GM19099 (cell line): ENCODE data around the gene TLCD3A.

Source experiments
- POLR2A ChIP-seq: IDR thresholded peaks from 3 replicates; pipeline ENCODE4 v1.6.1; 2011; ENCODE audit warnings: low read depth; ENCODE audit not compliant: insufficient read length; ENCODE audit errors: extremely low read depth

The TLCD3A gene

DNA sequence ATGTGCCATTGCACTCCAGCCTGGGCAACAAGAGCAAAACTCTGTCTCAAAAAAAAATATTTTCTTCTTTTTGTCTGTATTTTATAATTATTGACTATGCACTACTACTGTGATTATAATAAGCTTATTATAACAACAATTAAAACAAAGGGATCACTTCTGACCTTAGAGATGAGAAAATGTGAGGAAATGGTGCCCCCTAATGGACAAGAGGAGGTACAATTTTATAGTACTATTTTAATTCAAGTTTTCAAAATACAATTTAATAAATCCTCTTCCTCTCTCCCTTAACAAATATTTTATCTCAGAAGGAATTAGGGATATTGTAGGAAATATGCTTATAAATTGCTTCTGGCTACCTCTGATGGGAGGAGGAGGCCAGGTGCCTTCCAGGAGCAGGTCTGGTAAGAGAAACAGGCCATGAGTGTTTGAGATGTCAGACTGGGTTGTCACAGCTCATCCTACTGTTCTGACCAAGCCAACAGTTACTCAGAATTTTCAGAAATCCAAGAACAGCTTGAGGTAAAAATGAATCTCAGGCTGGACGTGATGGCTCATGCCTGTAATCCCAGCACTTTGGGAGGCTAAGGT lies 31.8 kb upstream of the TLCD3A start:
- TF ChIP-seq POLR2A = no peak

DNA sequence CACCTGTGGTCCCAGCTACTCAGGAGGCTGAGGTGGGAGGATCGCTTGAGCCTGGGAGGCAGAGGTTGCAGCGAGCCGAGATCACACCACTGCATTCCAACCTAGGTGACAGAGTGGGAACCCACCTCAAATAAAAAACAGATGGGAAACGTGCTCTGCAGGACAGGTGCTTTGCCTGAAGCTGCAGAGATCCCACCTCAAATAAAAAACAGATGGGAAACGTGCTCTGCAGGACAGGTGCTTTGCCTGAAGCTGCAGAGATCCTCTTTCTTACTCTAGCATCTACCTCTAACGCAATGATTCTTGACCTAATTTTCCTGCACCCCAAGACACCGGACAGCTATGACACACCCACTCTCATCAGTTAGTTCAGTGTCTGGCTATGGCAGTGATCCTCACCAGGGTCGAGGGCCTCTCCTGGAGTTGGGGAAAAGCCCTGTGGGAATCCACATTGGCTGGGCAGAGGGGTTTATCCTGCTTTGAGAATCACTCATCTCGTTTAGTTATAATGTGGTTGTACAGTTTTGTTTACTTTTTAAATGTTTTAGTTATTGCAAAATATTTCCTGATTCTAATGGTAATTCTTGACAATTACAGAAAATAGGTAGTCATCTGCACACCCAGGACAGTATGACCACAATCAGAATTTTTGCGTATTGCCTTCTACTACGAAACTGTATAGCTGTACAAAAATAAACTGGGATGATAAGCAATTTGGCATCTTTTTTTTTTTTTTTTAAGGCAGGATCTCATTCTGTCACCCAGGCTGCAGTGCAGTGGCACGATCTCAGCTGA lies 29.1 kb upstream of the TLCD3A start:
- TF ChIP-seq POLR2A = no peak

DNA sequence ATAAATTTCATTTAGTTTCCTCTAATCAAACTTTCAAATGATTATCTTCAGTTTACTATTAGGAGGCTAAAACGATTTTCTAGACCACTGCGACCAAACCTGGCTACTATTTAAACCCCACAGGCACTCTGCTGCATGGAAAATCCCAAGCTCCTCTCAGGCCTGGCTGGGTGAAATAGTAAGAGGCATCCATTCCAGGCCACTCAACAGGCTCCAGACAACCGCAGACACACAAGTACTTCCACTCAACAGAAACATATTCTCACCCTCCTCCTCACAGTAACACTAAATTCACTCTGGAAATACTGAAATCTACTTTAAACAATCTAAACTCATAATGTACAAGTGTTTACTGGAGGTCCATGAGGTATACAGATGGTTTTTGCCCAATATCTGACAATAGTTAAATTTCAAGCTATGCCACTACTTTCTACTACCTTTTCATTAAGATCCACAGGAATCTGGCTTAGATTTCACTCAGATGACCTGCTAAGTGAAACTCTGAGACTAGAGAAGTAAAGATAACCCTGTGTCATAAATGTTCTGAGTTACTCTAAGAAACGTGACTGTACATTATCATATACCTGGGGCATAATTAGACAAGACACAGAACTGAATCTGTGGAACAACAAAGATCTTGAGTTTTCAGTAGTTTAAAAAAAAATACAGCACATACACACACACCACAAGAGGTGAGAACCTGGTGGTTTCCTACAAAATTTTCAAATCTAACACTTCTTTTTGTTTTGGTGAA lies 28.1 kb upstream of the TLCD3A start:
- no peak for TF ChIP-seq POLR2A

DNA sequence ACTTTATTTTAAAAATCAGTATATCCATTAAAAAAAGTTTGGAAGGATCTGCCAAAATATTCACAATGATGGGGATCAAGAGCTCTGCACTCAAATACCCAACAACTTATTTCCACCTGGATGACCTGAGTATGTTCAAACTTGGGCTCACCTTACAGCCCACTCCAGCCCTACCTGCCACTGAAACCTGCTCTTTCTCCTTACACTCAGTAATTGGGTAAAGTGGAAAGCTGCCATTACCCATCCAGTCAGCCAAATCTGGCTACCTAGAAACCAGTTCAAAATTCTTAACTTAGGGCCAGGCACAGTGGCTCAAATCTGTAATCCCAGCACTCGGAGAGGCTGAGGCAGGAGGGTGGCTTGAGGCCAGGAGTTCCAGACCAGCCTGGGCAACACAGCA lies 27.4 kb upstream of the TLCD3A start:
- TF ChIP-seq POLR2A = no peak

DNA sequence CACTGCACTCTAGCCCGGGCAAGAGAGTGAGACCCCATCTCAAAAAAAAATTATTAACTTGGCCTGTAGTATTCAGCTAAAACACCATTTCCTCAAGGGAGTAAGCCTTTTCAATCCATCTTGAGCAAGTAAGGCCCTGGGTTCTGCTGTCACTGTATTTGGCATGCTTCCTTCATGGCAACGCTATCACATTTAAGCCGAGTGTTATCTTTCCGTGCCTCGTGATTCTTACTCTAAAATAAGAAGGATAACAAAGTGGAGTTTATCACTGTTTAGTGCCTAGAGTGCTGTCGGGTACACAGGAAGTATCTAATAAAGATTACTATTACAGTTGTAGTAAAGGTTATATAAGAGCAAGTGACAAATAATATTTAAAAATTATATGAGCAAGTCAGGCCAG lies 26.5 kb upstream of the TLCD3A start:
- TF ChIP-seq POLR2A = no peak

DNA sequence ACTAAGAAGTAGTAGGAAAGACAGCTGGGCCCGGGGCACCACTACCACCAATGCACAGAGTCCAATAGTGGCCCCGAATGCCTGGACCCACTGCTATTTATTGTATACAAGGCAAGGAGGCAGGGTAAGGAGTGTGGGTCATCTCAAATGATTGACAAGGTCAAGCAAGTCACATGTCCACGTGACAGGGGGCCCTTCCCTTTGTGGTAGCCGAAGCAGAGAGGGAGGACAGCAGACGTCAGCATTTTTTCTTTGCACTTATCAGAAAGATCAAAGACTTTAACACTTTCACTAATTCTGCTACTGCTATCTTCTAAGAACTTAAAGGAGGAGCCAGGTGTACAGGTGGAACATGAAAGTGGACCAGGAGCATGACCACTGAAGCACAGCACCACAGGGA lies 24.3 kb upstream of the TLCD3A start:
- TF ChIP-seq POLR2A = no peak

DNA sequence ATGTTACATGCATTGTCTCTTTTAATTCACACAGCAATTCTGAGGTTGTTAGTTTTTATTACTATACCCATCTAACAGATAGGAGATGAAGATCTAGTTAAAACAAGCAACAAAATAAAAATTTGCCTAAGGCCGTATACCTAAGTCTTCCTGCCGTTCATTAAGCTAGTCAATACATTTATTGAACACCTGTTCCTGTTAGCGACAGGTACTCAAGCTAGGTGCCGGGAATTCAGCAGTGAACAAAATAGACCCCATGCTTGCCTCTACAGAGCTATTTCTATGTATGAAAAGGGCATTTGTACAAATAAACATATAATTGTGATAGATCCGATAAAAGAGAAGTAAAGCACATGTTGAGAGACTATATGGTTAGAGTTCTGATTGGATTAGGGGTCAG lies 14.3 kb upstream of the TLCD3A start:
- TF ChIP-seq POLR2A = no peak

DNA sequence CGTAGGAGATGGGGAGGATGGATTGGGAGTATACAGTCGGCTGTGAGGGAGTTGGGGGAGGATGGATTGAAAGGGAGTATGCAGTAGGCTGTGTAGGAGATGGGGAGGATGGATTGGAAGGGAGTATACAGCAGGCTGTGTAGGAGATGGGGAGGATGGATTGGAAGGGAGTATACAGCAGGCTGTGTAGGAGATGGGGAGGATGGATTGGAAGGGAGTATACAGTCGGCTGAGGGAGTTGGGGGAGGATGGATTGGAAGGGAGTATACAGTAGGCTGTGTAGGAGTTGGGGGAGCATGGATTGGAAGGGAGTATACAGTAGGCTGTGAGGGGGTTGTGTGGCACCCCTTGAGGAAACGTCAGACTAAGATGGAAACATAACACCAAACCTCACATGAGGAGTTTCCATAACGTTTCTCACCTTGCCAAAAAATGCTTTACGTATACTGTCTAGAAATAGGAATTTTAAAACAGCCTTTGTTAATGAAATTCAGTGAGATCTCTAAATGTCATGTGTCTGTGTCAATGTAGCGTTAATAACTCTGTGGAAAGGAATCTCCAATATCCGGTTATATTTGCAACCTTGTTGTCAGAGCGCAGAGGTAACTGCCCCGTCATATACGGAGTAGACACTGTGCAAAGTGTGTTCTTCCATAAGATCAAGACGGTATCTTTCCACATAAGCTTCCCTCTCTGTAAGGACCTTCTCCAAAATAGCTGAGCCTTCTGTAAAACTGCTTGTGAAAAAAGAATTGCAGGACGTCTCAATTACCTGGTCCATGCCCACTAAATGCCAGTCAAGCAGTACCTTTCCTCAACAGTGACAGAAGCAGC lies 11.5 kb upstream of the TLCD3A start:
- TF ChIP-seq POLR2A = no peak

DNA sequence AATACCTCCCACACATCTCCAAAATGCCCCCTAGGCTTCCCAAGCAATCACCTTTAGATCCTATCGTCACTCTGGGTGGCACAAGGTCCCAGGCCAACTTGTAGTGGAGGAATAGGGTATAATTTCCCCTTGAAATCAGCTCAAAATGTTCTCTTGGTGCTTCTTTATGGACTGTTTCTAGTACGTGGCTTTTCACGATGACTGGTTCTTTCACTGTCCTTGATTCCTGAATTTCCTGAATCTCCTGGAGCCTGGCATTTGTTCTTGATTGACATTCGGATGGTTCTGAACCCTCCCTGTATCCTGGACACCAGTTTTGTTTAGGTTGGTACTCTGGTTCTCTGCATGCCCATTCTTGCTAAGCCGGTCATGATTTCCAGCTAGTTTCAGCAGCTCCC lies 10.9 kb upstream of the TLCD3A start:
- TF ChIP-seq POLR2A = no peak

DNA sequence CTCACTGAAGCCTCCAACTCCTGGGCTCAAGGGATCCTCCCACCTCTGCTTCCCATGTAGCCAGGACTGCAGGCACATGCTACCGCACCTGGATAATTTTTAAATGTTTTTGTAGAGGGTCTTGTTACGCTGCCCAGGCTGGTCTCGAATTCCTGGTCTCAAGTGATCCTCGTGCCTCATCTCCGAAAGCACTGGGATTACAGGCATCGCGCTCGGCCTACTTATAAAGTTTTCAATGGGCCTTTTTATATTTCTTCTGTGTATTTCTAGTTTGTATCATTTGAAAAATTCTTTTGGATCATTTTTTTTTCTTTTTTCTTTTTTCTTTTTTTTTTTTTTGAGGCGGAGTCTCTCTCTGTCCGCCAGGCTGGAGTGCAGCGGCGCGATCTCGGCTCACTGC lies 7.3 kb upstream of the TLCD3A start:
- TF ChIP-seq POLR2A = no peak

DNA sequence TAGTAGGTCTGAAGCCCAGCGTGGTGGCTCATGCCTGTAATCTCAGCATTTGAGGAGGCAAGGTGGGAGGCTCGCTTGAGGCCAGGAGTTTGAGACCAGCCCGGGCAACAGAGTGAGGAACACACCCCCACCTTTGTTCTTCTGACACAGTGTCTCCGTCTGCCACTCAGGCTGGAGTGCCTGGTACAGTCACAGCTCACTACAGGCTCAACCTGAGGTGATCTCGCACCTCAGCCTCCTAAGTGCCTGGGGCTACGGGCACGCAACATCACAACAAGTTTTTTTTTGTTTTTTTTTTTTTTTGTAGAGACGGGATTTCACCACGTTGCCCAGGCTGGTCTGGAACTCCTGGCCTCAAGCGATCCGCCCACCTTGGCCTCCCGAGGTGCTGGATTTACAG lies 6.7 kb upstream of the TLCD3A start:
- no peak for TF ChIP-seq POLR2A

DNA sequence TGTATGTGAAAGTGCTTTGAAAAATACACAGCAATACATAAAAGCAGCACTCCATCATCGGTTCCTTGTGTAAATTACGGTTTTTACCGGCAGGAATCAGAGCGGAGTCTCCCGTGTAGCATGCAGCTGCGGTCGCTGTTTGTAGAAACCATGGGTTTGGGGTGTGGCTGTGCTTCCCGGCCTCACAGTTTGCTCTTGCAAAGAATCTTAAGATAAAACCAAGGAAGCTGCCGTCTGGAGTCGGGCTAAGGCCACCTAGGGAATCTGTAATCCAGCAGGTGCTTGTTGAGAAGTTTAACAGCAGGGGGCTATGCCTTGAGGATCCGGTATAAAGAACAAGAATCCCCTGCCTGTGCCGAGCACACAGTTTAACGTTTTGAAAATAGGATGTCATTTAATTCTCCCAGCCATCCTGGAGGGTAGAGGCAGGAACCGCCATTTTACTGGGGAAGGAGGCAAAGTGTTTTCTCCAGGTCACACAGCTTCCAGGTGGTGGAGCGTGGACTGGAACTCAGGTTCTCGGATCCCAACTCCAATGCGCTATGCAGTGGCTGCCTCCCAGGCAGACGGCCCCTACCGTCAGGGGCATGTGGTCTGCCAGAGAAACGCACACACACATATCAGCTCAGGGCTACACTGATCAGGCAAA lies 6.0 kb upstream of the TLCD3A start:
- no peak for TF ChIP-seq POLR2A

DNA sequence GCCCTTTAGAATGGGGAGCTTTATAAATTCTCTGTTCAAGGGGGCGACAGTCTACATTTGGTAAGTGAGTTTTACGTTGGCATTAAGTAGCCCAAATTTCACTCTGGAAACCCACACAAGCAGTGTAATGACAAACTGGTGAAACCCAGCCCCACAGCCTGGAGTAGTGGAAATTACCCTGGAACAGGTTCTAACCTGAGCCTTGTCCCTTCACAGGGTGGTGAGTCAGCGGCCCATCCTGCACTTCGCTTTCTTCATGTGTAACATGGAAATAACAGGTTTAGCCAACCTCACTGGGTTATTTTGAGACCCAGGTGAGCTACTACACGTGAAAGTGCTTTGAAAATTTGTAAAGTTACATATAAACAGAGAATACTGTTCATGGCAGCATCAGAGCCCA lies 3.5 kb upstream of the TLCD3A start:
- no peak for TF ChIP-seq POLR2A

DNA sequence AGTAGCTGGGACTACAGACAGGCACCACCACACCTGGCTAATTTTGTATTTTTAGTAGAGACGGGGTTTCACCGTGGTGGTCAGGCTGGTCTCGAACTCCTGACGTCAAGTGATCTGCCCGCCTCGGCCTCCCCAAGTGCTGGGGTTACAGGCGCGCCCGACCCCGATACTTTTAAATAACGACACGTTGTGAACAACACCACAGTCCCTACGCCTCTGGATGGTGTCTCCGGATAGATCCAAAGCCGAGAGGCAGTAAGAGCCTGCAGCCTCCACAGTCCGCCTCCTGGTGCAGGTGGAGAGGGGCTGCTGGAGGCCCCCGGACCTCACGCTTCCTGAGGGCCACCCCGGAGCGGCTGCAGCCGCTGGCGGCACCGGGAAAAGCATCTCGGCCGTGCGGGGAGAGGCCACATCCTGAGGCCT lies 741 bp upstream of the TLCD3A start:
- TF ChIP-seq POLR2A = no peak
